ENCODE data around the gene TK1. TPM values are rescaled to one million over a fixed set of nuclear protein-coding genes. Genes with fewer than 3 reads are reported as not detected.
A peak's percentile ranks its signal among the peaks of the same experiment; 100 is the strongest.

The TK1 gene
- total RNA-seq, 2 experiments from 2014 or later: 165 to 173 TPM

DNA sequence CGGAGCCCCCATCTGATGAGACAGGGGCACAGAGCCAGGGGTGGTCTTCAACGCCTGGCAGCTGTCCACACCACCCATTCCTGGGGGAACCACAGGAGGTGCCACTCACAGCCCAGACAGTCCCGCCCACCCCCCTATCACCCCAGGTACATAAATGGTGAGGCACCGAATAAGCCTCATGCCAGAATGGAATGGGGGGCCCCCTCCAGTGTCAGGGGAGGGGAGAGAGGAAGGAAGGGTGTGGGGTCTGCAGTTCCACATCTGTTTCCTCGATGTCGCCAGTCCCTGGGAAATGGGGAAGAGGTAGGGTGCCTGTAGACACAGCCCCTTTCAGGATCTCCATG lies 60.0 kb downstream of the TK1 start:
- Mint-ChIP-seq H3K36me3 (ENCODE audit: low read depth) (peaks cover 28% of the 10 kb centered on the region), H3K9me3 (no peaks in the 10 kb centered on the region), H3K4me1 (ENCODE audit: low read depth) (peaks cover 55% of the 10 kb centered on the region), H3K4me3 (peak overlapping the region; percentile 87), H3K27ac (peak overlapping the region; percentile 88), H3K27me3 (ENCODE audit: low read depth) (no peaks in the 10 kb centered on the region)
- CTCF ChIA-PET: interaction anchor here (0.6 to 2.3 kb wide), 3 partner anchors 11 to 719 kb away, joined by 3 to 11 read pairs (median 4); no protein-coding TSS in a partner anchor
- no peak for DNase-seq
- intact Hi-C loops (cut with micrococcal nuclease): loop anchor here (5.0 kb wide), 4 partner anchors 170 to 715 kb away; partner anchors contain the start of genes TNRC6C and USP36

DNA sequence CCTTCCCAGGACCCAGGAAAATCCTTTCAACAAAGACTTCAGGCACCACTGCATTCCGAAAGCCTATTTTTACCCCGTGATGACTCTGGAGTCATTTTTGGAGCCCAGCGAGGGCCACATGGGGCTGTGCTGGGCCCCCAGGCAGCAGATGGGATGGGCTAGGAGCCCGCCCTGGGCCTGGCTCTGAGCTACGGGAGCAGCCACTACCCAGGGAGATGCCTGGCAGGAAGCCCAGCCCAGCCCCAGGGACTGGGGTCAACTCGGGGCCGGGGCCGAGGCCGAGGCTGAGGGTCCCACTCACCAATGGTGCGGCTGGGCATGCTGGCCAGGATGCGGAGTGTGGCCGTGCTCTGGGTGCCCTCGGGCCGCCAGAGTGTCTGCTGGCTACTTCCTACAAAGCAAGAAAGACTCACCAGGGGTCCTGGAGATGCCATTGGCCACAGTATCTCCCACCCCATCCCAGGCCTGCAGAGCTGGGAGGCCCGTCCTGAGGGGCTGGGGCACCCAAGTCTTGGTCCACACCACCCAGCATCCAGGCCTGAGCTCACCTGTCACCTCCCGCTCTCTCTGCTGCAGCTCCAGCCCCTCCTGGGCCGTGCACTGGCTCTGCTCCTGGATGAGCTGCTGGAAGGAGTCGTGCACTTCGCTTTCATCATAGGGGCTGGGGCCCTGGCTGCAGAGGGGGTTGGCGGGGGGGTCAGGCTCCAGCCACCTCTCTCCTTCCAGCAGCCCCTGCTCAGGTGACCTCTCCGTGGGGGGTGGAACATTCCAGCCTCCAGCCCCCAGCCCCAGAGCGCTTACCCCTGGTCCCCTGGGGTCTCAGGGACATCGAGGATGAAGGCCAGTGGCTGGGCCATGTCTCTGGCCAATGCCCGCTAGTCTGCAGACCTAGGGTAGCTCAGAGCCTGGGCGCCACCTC lies 60.6 kb downstream of the TK1 start:
- CTCF ChIA-PET: interaction anchor here (2.0 to 5.1 kb wide), 3 partner anchors 9 to 13 kb away, joined by 8 to 45 read pairs (median 11); no protein-coding TSS in a partner anchor
- peak; percentile 16 for DNase-seq
- Mint-ChIP-seq H3K36me3 (ENCODE audit: low read depth) (peaks cover 33% of the 10 kb centered on the region), H3K9me3 (no peaks in the 10 kb centered on the region), H3K4me3 (peak overlapping the region; percentile 87), H3K27ac (peak overlapping the region; percentile 88), H3K27me3 (ENCODE audit: low read depth) (no peaks in the 10 kb centered on the region), H3K4me1 (ENCODE audit: low read depth) (peaks cover 61% of the 10 kb centered on the region)
- intact Hi-C loops (cut with micrococcal nuclease): loop anchor here (5.0 kb wide), 4 partner anchors 169 to 716 kb away; partner anchors contain the start of genes TNRC6C and USP36

DNA sequence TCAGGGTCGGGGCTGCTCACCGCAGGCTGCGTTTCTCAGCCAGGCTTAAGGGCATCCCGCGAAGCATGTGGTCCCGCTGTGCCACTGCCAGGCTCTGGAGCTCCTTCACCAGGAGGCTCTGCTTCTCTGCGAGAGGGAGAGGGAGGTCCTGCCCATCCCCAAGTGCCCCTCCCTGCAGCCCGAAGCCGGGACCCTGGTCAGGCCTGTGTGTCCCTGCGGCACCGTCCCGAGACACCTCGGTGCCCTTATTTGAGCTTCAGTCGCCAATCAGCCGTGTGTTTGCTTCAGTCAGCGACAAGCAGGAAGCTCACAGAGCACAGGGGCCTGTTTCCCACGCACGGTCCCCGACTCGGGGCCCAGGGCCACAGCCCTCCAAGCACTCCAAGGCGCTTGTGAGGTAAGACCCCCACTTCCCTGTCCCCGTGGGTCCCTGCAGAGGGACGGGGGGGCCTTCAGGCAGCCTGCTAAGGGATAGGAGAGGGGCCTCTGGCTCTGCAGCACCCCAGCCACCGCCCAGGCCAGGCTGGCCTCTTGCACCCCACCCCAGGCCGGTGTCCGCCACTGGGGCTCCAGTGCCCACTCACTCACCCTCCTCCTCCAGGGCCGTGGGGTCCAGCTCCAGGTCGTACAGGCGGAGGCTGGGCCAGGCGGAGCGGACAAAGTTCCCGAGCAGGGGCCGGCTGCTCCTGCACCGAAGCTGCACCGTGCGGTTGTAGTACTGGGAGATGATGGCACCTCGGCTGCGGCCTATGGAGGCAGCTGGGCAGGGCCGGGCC lies 61.5 kb downstream of the TK1 start:
- Mint-ChIP-seq H3K4me1 (ENCODE audit: low read depth) (peaks cover 70% of the 10 kb centered on the region), H3K27me3 (ENCODE audit: low read depth) (no peaks in the 10 kb centered on the region), H3K36me3 (ENCODE audit: low read depth) (peaks cover 34% of the 10 kb centered on the region), H3K4me3 (peak overlapping the region; percentile 87), H3K9me3 (no peaks in the 10 kb centered on the region), H3K27ac (peak overlapping the region; percentile 66)
- CTCF ChIA-PET: interaction anchor here (0.6 to 5.1 kb wide), 4 partner anchors 10 to 762 kb away, joined by 3 to 45 read pairs (median 6); no protein-coding TSS in a partner anchor
- intact Hi-C loops (cut with micrococcal nuclease): loop anchor here (5.0 kb wide), 4 partner anchors 168 to 717 kb away; partner anchors contain the start of genes TNRC6C and USP36
- peak; percentile 63 for DNase-seq

DNA sequence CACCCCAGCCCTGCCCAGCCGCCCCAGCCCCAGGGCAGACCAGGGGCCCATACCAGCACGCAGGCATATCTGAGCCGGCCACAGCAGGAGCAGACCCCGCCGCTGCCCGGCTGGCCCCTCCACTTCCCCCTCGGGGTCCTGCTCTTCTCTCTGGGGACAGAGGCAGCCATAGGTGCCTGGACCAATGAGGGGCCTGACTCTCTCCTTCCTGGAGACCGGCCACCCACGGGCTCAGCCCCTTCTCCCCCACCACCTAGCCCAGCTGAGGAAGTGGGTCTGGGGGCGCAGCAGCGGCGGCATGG lies 62.1 kb downstream of the TK1 start:
- DNase-seq: no peak
- CTCF ChIA-PET: interaction anchor here (0.9 to 5.1 kb wide), 3 partner anchors 11 to 99 kb away, joined by 3 to 45 read pairs (median 8); no protein-coding TSS in a partner anchor
- H3K4me3 Mint-ChIP-seq: peak overlapping the region; percentile 87
- peaks cover 37% of the 10 kb centered on the region for H3K36me3 Mint-ChIP-seq (ENCODE audit: low read depth)
- peaks cover 65% of the 10 kb centered on the region for H3K4me1 Mint-ChIP-seq (ENCODE audit: low read depth)
- intact Hi-C loops (cut with micrococcal nuclease): loop anchor here (5.0 kb wide), 4 partner anchors 167 to 718 kb away; partner anchors contain the start of genes TNRC6C and USP36
- H3K9me3 Mint-ChIP-seq: no peaks in the 10 kb centered on the region
- H3K27ac Mint-ChIP-seq: peak overlapping the region; percentile 53
- no peaks in the 10 kb centered on the region for H3K27me3 Mint-ChIP-seq (ENCODE audit: low read depth)

Other genes starting within 250 kb of the TK1 start
- 10 to 100 TPM; 11.4 to 12.8 TPM for gene TNRC6C, start 228.3 kb downstream of the TK1 start, total RNA-seq
- 10 to 100 TPM; 79.0 to 85.6 TPM for gene TMC6, start 58.3 kb downstream of the TK1 start, total RNA-seq
- 100 to 1,000 TPM; 105 to 110 TPM for gene TMC8, start 56.3 kb downstream of the TK1 start, total RNA-seq
- not detected for gene C17orf99, start 40.7 kb downstream of the TK1 start, total RNA-seq
- gene SYNGR2, start 18.5 kb downstream of the TK1 start, total RNA-seq: 100 to 1,000 TPM in 1 of 2 experiments, 10 to 100 TPM in 1; 96.3 to 103 TPM
- gene AFMID, start 310 bp upstream of the TK1 start, total RNA-seq: 10 to 100 TPM; 13.6 to 13.7 TPM
- 100 to 1,000 TPM; 117 to 118 TPM for gene BIRC5, start 27.2 kb upstream of the TK1 start, total RNA-seq
- not detected for gene TMEM235, start 44.6 kb upstream of the TK1 start, total RNA-seq
- 100 to 1,000 TPM; 281 to 290 TPM for gene SOCS3, start 173.0 kb upstream of the TK1 start, total RNA-seq
- 10 to 100 TPM; 69.0 to 73.1 TPM for gene PGS1, start 191.6 kb upstream of the TK1 start, total RNA-seq

Measured in activated naive CD4-positive, alpha-beta T cell treated with anti-CD3 and anti-CD28 coated beads for 36 hours (primary cell).